ENCODE data around the gene KLHL10. TPM values are rescaled to one million over a fixed set of nuclear protein-coding genes. Genes with fewer than 3 reads are reported as not detected.
A peak's percentile ranks its signal among the peaks of the same experiment; 100 is the strongest.

Gene KLHL10
- total RNA-seq, 1 experiment from 2014 or later: not detected

DNA sequence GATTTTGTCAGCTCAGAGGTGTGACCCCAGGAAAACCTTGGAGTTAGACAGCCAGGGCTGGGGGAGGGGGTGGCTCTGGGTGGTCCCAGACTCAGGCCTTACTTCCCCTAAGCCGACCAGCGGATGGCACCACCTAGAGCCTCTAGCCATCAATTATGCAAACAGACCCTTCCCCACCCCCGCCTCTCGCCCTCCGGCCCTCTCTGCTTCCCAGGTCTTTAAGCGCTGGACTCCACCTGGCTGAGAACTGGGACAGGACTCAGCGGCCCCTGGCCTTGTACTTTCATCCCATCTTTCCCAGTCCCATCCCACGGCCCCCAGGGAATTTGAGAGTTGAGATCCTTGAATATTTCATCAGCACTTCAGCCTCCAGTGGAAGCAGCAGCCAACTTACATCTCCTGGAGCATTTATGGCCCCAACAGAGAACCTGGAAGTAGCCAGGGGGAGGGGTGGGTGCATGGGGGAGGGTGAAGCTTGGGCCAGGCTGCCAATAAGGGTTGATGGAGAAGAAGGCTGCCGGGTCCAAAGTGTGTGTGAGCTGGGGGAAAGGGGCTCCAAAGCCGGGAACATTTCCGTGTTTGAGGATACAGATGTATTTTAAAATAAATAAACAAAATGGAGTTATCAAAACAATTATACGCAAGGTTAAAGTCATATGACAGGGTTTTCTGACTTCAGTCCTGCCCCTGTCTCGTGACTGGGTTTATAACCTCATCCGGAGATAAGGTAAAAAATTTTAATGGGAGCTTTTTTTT lies 43.7 kb upstream of the KLHL10 start:
- no peak for ATAC-seq

GRCh38 chr17:41794540-41794975 lies 43.1 kb upstream of the KLHL10 start:
- ChIA-PET POLR2A (ENCODE audit: unreplicated experiment) (no interaction called here), CTCF (no interaction called here)
- Histone ChIP-seq H4K20me1 (ENCODE audit: low read length) (no peaks in the 10 kb centered on the region), H3K9me3 (ENCODE audit: low read length) (no peaks in the 10 kb centered on the region), H3K36me3 (ENCODE audit: low read depth, low read length) (no peaks in the 10 kb centered on the region), H3K4me3 (ENCODE audit: low read length) (no peak overlapping the region), H3K27ac (ENCODE audit: low read length) (no peak overlapping the region), H3K9ac (ENCODE audit: low read length) (no peak overlapping the region), H3K4me1 (ENCODE audit: insufficient read depth, low read length) (peaks cover 34% of the 10 kb centered on the region), H3K79me2 (ENCODE audit: low read length) (no peaks in the 10 kb centered on the region), H2AFZ (ENCODE audit: low read length) (no peak overlapping the region), H3F3A (ENCODE audit: low read length, unreplicated experiment) (no peaks in the 10 kb centered on the region), H3K27me3 (ENCODE audit: low read length) (no peaks in the 10 kb centered on the region), H3K9me2 (replicated peaks; ENCODE audit: low read length) (no peaks in the 10 kb centered on the region), H3K4me2 (ENCODE audit: low read length) (no peak overlapping the region)
- DNase-seq: no peak
- ATAC-seq: no peak
- intact Hi-C loops (cut with micrococcal nuclease): no loop called here
- no TSS peak for BruUV-seq (replicated peaks)
- TF ChIP-seq EZH2phosphoT487 (IDR thresholded peaks at IDR 0.05; ENCODE audit: borderline replicate concordance, low read length) (no peak), CTCF (conservative IDR thresholded peaks at IDR 0.05; ENCODE audit: low read depth, low read length) (no peak), EZH2 (IDR thresholded peaks at IDR 0.05; ENCODE audit: low read length, unreplicated experiment) (no peak)

More for the DNA sequence above, 43.7 kb upstream of the KLHL10 start:
- Histone ChIP-seq H3K9me3 (ENCODE audit: low read length) (no peaks in the 10 kb centered on the region), H3K9me2 (replicated peaks; ENCODE audit: low read length) (no peaks in the 10 kb centered on the region), H3F3A (ENCODE audit: low read length, unreplicated experiment) (no peaks in the 10 kb centered on the region), H4K20me1 (ENCODE audit: low read length) (no peaks in the 10 kb centered on the region), H3K27ac (ENCODE audit: low read length) (peak overlapping the region; percentile 95), H3K4me2 (ENCODE audit: low read length) (peak overlapping the region; percentile 77), H2AFZ (ENCODE audit: low read length) (no peak overlapping the region), H3K9ac (ENCODE audit: low read length) (peak overlapping the region; percentile 59), H3K27me3 (ENCODE audit: low read length) (no peaks in the 10 kb centered on the region), H3K36me3 (ENCODE audit: low read depth, low read length) (no peaks in the 10 kb centered on the region), H3K4me3 (ENCODE audit: low read length) (peak overlapping the region; percentile 11; the same call in 1 of the 2 replicates), H3K4me1 (ENCODE audit: insufficient read depth, low read length) (peaks cover 32% of the 10 kb centered on the region), H3K79me2 (ENCODE audit: low read length) (no peaks in the 10 kb centered on the region)
- intact Hi-C loops (cut with micrococcal nuclease): no loop called here
- TF ChIP-seq EZH2 (IDR thresholded peaks at IDR 0.05; ENCODE audit: low read length, unreplicated experiment) (no peak), CTCF (conservative IDR thresholded peaks at IDR 0.05; ENCODE audit: low read depth, low read length) (no peak), EZH2phosphoT487 (IDR thresholded peaks at IDR 0.05; ENCODE audit: borderline replicate concordance, low read length) (no peak)
- no peak for DNase-seq
- no TSS peak for BruUV-seq (replicated peaks)
- ChIA-PET POLR2A (ENCODE audit: unreplicated experiment) (no interaction called here), CTCF (no interaction called here)

All from PC-3 (cell line).